ENCODE results near the gene CAND2.

CAND2 gene

DNA sequence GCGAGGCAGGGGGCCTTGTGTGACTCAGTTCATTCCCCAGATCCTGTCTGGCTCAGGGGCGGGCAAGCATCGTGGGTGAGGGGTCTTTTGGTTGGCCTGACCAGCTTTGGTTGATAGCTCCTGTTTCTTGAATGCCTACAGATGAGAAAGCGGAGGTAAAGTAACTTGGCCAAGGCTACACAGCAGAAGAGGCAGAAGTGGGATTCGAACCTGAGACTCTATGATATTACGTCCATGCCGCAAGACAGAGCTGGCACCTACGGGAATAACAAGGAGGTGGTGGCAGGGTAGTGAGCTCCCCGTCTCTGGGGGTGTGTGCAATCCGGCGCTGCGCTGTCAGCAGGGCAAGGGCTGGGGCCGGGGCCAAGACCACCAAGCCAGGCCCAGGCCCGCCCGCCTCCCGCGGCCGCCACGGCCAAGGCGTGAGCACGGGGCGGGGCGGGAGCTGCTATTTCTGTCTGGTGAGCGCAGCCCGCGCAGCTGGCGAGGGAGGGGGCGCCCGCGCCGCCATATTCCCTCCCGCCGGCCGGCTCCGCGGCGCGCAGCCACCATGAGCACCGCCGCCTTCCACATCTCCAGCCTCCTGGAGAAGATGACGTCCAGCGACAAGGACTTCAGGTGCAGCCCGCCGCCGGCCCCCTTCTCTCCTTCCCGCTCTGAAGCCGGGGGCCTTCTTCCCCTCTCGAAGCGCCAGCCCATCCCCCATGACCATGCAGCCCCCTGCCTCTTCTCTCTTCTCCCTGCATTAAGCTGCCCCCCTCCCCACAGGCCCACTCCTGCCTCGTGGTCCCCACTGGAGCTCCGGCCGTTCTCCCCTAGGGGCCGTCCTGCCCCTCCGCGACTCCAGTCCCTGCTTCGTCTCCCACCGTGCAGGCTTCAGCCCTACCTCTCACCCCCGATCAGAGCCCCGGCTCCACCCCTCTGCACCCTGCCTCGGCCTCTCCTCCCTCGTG is at the start of gene CAND2:
CAND2 (plus strand) TSS at position 510 of the 953 bp plus-strand sequence; CDS start at position 551, 41 bp downstream.
- in situ Hi-C loops (cut with MboI; ENCODE audit: low sequenced_read_pairs) = no loop called here

GRCh38 chr3:12748477-12748876 is 48.0 kb upstream of the CAND2 start:
- in situ Hi-C loops (cut with MboI; ENCODE audit: low sequenced_read_pairs) = no loop called here

DNA sequence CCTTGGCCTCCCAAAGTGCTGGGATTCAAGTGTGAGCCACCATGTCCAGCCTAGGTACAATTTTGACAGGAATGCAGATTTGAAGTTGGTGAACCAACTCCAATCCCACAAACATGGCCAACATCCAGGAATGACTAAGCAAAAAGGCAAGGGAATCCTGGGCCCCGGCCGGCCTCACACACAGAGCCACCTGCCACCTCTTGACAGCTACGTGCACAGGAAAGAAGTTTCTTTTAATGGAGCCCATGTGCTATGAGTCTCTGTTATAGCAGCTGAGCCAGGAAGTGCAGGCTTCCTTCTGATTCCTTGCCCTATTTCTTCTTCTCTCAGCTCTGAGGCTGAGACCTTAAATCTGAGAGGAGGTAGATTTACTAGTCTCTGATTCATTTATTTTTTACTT is 46.3 kb upstream of the CAND2 start:
- in situ Hi-C loops (cut with MboI; ENCODE audit: low sequenced_read_pairs) = no loop called here

GRCh38 chr3:12750658-12751071 is 45.8 kb upstream of the CAND2 start:
- in situ Hi-C loops (cut with MboI; ENCODE audit: low sequenced_read_pairs) = no loop called here

GRCh38 chr3:12751571-12751970 is 44.9 kb upstream of the CAND2 start:
- in situ Hi-C loops (cut with MboI; ENCODE audit: low sequenced_read_pairs) = no loop called here

DNA sequence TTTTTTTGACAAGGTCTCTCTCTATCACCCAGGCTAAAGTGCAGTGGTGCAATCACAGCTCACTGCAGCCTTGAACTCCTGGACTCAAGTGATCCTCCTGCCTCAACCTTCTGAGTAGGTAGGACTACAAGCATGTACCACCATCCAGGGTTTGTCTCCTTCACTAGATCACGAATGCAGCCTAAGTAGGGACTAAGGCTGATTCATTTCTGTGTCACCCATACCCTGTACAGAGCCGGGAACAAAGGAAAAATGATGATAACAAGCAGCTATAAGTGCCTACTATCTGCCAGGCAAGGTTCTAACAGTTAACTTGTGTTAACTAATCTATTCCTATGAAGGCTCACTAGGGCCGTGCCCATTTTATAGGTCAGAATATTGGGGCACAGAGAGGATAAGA is 44.4 kb upstream of the CAND2 start:
- in situ Hi-C loops (cut with MboI; ENCODE audit: low sequenced_read_pairs) = no loop called here

GRCh38 chr3:12752809-12753208 is 43.7 kb upstream of the CAND2 start:
- in situ Hi-C loops (cut with MboI; ENCODE audit: low sequenced_read_pairs) = no loop called here

- in situ Hi-C loops (cut with MboI; ENCODE audit: low sequenced_read_pairs) = no loop called here
Measured at GRCh38 chr3:12753275-12754028, 43.0 kb upstream of the CAND2 start.

DNA sequence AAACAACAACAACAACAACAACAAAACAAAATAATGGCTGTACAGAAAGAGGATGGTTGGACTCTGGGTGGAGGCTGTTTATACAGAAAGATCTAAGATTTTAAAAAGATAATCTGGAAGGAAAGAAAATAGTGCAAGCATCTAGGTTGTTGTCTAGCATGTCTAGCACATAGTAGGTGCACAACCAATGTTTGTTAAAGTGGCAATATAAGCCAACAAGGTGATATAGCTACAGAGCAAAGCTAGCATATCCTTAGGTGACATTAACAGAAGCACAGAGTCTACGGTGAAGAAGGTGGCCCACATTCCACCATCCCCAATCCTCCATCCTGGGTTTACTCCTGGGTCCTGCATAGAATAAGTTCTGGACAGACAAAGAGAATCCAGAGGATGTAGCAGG is 42.2 kb upstream of the CAND2 start:
- in situ Hi-C loops (cut with MboI; ENCODE audit: low sequenced_read_pairs) = no loop called here

DNA sequence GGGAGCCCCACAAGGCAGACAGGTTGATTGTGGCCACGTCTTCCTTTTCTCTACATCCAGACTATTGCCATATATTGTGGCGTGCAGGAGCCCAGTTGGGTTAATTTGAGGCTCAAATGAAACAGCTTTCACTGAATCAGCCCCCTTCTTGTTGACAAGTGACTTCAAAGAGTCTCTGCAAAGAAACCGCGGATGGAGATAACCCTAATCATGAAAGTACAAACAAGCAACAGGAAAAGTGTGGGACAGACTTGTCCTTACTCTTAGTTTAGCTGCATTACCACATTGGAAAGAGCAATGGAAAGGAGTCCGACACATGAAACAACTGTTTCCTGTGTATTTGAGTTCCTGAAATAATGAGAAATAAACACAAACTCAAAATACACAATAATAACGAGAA is 40.7 kb upstream of the CAND2 start:
- in situ Hi-C loops (cut with MboI; ENCODE audit: low sequenced_read_pairs) = no loop called here

- in situ Hi-C loops (cut with MboI; ENCODE audit: low sequenced_read_pairs) = no loop called here
Measured at GRCh38 chr3:12756175-12756574, 40.3 kb upstream of the CAND2 start.

GRCh38 chr3:12756635-12757034 is 39.8 kb upstream of the CAND2 start:
- in situ Hi-C loops (cut with MboI; ENCODE audit: low sequenced_read_pairs) = no loop called here

DNA sequence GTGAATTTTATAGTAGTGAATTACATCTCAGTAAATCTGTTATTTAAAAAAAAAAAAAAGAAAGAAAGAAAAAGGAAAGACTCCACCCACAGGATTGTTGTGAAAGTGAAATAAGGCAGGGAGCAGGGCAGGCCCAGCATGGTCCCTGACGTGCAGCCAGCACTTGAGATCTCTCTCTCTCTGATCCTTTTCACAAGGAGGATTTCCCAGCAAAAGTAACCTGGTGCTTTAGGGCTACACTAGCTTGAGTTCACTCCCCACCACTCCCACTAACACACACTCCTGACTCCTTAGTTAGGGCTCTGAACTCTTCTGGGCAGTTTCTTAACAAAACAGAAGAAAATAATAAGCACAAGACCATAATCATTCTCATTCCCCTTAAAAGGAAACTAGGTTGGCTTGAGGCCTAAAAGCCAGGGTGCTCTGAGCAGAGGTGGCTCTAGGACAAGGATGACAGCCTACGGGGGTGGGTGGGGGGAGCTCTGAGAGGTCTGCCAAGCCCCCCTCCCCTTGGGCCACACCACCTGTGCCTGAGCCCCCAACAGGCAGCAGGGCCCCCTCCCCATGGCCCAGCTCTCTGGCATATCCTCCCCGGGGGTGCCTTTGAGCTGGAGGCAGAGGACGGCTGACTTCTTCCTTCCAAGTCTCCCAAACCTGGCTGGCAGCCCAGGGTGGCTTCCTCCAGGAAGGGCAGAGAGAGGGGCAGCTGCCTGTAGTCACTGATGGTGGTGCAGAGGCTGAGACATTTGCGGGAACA is 38.3 kb upstream of the CAND2 start:
- in situ Hi-C loops (cut with MboI; ENCODE audit: low sequenced_read_pairs) = no loop called here

- in situ Hi-C loops (cut with MboI; ENCODE audit: low sequenced_read_pairs) = no loop called here
Measured at GRCh38 chr3:12759097-12759679, 37.3 kb upstream of the CAND2 start, which contains the start of gene TMEM40. TSS of gene TMEM40 (minus strand) at chr3:12759259. CDS start at chr3:12749832, 9,427 bp downstream.

DNA sequence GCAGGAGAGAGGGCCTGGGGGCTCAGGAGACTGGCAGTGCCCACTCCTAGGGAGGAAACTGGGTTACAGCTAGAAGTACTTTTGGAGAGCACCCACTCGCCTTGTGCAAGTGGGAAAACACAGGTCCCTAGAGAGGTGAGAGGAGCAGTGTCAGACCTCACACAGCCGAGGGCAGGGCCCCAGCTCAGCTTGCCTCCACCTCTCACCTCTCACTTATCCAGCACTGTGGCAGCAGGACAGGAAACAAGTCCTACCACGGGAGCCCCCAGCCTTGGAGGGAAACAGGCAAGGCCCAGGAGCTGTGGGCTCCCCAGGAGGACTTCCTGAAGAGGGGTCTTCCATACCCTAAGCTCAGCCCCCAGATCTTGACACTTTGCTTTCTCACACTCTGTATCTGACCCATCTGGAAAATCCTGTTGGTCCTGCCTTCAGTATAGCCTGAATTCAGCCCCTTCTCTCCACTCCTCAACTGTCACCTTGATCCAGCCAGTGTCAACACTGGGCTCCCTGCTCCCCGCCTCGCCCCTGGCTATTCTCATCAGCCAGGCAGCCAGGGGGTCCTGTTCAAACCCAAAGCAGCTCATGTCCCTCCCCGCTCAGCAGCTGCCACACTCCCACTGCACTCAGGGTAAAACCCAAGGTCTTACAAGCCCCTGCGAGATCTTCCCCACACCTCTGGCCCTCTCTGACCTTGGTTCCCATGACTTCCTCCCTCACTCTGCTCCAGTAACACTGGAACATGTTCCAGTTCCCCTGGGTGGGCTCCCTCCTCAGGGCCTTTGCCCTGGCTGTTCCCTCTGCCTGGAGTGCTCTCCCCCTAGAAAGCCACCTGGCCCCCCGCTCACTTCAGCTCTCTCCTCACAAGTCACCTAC is 36.6 kb upstream of the CAND2 start:
- in situ Hi-C loops (cut with MboI; ENCODE audit: low sequenced_read_pairs) = no loop called here

- in situ Hi-C loops (cut with MboI; ENCODE audit: low sequenced_read_pairs) = no loop called here
Measured at GRCh38 chr3:12764171-12764776, 32.2 kb upstream of the CAND2 start.

DNA sequence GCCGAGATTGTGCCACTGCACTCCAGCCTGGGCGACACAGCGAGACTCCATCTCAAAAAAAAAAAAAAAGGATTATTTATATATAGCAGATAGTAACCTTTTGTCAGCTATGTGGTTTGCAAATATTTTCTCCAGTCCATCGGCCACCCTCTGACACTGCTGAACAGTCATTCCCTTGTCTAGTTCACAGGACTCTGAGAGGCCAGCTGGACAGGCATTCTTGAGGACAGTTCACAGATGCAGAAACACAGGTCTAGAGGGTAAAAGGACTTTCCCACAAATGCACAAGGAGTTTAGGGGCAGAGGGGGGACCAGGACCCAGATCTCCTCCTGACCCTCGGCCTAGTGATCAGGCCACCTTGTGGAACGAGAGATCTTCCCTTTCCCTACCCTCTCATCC is 29.9 kb upstream of the CAND2 start:
- in situ Hi-C loops (cut with MboI; ENCODE audit: low sequenced_read_pairs) = no loop called here

DNA sequence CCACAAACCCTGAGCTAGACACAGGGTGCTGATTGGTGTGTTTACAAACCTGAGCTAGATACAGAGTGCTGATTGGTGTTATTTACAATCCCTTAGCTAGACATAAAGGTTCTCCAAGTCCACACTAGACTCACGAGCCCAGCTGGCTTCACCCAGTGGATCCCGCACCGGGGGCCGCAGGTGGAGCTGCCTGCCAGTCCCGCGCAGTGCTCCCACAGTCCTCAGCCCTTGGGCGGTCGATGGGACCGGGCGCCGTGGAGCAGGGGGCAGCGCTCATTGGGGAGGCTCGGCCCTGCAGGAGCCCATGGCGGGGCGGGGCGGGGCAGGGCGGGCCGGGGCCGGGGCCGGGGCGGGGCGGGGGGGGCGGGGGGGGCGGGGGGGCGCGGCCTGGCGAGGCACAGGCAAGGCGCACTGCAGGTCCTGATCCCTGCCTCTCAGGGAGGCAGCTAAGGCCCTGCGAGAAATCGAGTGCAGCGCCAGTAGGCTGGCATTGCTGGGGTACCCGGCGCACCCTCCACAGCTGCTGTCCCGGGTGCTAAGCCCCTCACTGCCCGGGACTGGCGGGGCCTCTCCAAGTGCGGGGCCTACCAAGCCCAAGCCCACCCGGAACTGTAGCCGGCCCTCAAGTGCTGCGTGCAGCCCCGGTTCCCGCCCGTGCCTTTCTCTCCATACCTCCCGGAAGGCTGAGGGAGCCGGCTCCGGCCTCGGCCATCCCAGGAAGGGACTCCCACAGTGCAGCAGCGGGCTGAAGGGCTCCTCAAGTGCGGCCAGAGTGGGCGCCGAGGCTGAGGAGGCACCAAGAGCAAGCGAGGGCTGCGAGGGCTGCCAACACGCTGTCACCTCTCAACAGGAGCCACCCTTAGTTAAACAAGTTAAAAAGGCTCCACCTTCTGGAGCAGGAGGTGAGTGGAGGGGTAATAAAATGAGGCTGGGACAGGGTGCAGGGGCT is 27.6 kb upstream of the CAND2 start:
- in situ Hi-C loops (cut with MboI; ENCODE audit: low sequenced_read_pairs) = no loop called here
